SH-SY5Y (cell line): Measurements from ENCODE around the gene ADAMTS1.

Source experiments
- GATA2 ChIP-seq: IDR thresholded peaks from 2 replicates; pipeline ENCODE4 v1.6.1; 2011; ENCODE audit warnings: mild to moderate bottlenecking, low read depth, low read length
- GATA3 ChIP-seq: IDR thresholded peaks from 2 replicates; pipeline ENCODE4 v1.6.1; 2011; ENCODE audit warnings: low read depth, mild to moderate bottlenecking, low read length, moderate library complexity

ADAMTS1 gene

GRCh38 chr21:26794597-26795411 is 50.4 kb downstream of the ADAMTS1 start:
- TF ChIP-seq GATA3 (no peak), GATA2 (no peak)

GRCh38 chr21:26790296-26790695 is 54.9 kb downstream of the ADAMTS1 start:
- TF ChIP-seq GATA3 = no peak
- TF ChIP-seq GATA2 = no peak

GRCh38 chr21:26788790-26789189 is 56.4 kb downstream of the ADAMTS1 start:
- TF ChIP-seq GATA3 (no peak), GATA2 (no peak)
